Measurements from ENCODE around the gene TTBK2. TPM values are rescaled to one million over a fixed set of nuclear protein-coding genes. Genes with fewer than 3 reads are reported as not detected.

TTBK2 gene
- total RNA-seq, 4 donors from 2014 or later = 8.3 to 28.8 (median 11.8) TPM

DNA sequence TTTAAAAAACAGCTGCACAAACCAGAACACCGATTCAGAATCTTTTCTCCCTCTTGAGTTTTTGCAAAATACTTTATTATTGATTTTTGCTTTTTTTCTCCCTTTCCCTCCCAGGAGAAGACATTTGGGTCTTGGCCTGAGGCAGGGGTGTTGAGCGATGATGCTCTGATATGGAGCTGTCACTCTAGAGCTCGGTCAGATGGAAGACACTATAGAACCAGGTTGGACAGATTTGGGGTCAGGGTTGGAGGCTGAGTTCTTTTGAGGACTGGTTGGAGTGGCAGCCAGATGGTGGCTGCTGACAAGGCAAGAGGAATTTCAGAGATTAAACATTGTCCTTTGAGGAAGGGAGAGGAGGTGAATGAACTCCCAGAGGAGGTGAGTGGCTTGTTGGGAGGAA, 200.5 kb downstream of the TTBK2 start:
- no peak for ATAC-seq (ENCODE audit: low FRiP score)
- no peak for DNase-seq (ENCODE audit: low spot score)
- TF ChIP-seq, protein P1, sequence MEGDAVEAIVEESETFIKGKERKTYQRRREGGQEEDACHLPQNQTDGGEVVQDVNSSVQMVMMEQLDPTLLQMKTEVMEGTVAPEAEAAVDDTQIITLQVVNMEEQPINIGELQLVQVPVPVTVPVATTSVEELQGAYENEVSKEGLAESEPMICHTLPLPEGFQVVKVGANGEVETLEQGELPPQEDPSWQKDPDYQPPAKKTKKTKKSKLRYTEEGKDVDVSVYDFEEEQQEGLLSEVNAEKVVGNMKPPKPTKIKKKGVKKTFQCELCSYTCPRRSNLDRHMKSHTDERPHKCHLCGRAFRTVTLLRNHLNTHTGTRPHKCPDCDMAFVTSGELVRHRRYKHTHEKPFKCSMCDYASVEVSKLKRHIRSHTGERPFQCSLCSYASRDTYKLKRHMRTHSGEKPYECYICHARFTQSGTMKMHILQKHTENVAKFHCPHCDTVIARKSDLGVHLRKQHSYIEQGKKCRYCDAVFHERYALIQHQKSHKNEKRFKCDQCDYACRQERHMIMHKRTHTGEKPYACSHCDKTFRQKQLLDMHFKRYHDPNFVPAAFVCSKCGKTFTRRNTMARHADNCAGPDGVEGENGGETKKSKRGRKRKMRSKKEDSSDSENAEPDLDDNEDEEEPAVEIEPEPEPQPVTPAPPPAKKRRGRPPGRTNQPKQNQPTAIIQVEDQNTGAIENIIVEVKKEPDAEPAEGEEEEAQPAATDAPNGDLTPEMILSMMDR (IDR thresholded peaks at IDR 0.05) = no peak

DNA sequence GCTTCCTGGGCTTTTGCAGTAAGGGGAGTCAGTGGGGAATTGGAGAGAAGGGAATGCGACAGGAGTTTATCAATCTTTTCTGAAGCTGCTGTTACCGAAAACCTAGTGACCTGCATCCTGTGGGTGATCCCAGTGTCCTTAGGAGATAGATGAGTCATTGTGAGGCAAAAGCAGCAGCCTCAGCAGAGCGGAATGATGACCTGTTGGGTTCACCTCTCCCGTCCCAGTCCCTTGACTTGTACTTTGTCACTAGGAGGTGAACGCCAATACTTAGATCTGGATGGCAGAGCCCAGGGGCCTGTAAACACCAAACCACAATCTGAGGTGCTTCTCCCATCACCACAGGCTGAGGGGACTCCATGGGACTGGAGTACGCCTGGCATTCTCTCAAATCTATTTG, 201.5 kb downstream of the TTBK2 start:
- TF ChIP-seq, protein P1 (IDR thresholded peaks at IDR 0.05) = no peak
- ATAC-seq (ENCODE audit: low FRiP score) (no peak), DNase-seq (ENCODE audit: low spot score) (no peak)

GRCh38 chr15:42716626-42717025, 204.0 kb downstream of the TTBK2 start:
- DNase-seq (ENCODE audit: low spot score) (no peak), ATAC-seq (ENCODE audit: low FRiP score) (no peak)
- TF ChIP-seq, protein P1 (IDR thresholded peaks at IDR 0.05) = no peak

- DNase-seq (ENCODE audit: low spot score) (no peak), ATAC-seq (ENCODE audit: low FRiP score) (no peak)
- TF ChIP-seq, protein P1 (IDR thresholded peaks at IDR 0.05) = no peak
These were observed 204.5 kb downstream of the TTBK2 start for GRCh38 chr15:42716125-42716524.

DNA sequence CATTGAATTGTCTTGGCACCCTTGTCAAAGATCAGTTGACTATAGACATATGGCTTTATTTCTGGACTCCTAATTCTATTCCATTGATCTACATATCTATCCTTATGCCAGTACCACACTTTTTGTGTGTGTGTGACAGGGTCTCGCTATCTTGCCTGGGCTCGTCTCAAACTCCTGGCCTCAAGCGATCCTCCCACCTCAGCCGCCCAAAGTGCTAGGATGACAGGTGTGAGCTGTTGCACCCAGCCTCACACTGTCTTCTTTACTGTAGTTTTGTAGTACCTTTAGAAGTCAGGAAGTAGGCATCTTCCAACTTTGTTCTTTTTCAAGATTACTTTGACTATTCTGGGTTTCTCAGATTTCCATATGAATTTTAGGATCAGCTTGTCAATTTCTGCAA, 208.0 kb downstream of the TTBK2 start:
- TF ChIP-seq, protein P1 (IDR thresholded peaks at IDR 0.05) = no peak
- ATAC-seq (ENCODE audit: low FRiP score) (no peak), DNase-seq (ENCODE audit: low spot score) (no peak)

GRCh38 chr15:42711746-42712145, 208.8 kb downstream of the TTBK2 start:
- TF ChIP-seq, protein P1 (IDR thresholded peaks at IDR 0.05) = no peak
- DNase-seq (ENCODE audit: low spot score) = no peak
- no peak for ATAC-seq (ENCODE audit: low FRiP score)

DNA sequence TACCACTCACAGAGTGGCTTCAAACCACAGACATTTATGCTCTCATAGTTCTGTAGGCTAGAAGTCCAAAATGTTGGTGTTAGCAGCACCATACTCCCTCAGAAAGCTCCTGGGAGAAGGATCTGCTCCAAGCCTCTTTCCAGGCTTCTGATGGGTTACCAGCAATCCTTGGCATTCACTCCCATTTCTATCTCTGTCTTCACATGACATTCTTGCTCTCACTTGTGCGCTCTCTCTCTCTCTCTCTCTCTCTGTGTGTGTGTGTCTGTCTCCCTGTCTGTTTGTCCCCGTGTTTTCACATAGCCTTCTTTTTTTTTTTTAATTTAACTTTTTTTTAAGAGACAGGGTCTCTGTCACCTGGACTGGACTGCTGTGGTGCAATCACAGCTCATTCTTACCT, 209.9 kb downstream of the TTBK2 start:
- ATAC-seq (ENCODE audit: low FRiP score) = no peak
- no peak for DNase-seq (ENCODE audit: low spot score)
- TF ChIP-seq, protein P1 (IDR thresholded peaks at IDR 0.05) = no peak
